Esophagus mucosa (tissue), 1 donor: ENCODE data around the gene DOHH. TPM values are rescaled to one million over a fixed set of nuclear protein-coding genes. Genes with fewer than 3 reads are reported as not detected.

Source experiments
- ATAC-seq: fragments of 200-7000 bp; cut with Tn5 transposase; one replicate; pipeline ENCODE4 v1.9.1; 2020
- total RNA-seq: library from RNA; stranded (reverse); gene quantifications from one replicate; pipeline ENCODE4 v1.2.4, GENCODE V29; 2023
- donor health status: DM: yes; HTN: yes; CAD: no.

DOHH gene, protein sequence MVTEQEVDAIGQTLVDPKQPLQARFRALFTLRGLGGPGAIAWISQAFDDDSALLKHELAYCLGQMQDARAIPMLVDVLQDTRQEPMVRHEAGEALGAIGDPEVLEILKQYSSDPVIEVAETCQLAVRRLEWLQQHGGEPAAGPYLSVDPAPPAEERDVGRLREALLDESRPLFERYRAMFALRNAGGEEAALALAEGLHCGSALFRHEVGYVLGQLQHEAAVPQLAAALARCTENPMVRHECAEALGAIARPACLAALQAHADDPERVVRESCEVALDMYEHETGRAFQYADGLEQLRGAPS
- total RNA-seq: 11.1 TPM

DNA sequence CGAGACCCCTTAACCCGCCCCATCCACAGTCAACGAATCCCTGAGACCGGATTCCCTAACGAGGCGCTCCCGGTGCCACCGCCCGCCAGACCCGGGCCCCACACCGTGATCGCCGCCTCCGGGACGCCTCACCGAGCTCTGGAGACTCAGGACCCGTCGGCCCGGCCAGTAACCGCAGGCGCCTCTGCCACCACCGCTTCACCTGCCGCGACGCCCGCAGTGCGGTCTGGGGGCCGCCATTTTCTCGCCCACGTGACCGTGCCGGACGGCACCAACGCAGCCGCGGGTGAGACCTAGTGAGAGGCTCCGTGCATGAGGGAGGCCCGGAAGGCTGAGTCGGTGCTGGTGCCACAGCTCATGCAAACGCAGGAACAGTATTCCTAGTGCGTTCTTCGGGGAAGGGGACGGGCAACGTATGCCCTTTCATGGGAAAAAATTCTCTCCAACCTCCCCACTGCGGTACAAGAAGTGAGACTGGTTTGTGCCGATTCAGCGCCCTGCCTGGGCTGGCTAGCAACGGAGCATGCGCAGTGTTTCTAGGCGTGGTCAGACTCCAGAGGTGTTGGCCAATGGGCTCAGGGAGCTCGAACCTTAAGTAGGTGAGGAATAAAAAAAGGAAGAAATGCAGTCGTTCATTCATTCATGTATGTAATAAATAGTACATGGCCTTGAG, at the start of gene DOHH:
Gene DOHH (minus strand): TSS at position 246 of the 673 bp plus-strand sequence. CDS start 3,860 bp downstream, outside the sequence.
- ATAC-seq: peak; percentile 87

DNA sequence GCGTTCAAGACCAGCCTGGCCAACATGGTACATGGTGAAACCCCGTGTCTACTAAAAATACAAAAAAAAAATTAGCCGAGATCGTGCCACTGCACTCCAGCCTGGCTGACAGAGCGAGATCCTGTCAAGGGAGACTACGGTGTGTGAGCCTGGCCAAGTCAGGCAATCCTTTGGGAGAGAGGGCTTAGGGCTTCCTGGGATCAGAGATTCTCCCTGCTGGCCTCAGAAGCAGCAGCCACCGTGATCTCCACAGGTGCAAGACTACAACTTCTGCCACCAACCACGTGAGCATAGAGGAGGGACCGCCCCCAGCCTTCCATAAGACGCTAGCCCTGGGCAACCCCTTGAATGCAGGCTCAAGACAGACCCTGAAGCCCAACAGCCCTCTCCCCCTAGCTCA, 49.3 kb upstream of the DOHH start:
- no peak for ATAC-seq

- ATAC-seq: no peak
Measured at GRCh38 chr19:3548606-3549005, 48.1 kb upstream of the DOHH start.

DNA sequence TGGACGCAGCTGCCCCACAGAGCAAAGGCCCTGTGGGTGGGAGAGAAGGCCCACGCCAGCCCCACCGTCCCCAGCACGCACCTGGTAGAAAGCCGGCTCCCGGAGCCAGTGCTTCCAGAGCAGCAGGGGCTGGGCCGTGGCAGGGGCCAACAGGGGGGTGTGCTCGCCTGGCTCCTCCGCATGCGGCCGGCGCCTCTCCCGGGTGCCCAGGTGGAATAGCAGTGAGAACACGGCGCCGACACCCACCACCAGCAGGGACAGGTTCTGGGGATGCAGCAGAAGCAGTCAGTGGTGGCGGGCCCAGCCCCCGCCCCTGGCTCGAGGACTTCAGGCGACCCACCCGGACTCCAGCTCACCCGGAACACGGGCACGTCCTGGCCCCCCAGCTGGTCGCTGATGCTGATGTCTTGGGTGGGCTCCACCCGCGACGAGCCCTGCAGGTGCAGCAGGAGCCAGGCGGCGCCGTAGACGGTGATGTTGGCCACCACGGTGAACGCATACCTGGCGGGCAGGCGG, 47.4 kb upstream of the DOHH start:
- ATAC-seq: no peak

- no peak for ATAC-seq
Measured at GRCh38 chr19:3547301-3547731, 46.8 kb upstream of the DOHH start.

DNA sequence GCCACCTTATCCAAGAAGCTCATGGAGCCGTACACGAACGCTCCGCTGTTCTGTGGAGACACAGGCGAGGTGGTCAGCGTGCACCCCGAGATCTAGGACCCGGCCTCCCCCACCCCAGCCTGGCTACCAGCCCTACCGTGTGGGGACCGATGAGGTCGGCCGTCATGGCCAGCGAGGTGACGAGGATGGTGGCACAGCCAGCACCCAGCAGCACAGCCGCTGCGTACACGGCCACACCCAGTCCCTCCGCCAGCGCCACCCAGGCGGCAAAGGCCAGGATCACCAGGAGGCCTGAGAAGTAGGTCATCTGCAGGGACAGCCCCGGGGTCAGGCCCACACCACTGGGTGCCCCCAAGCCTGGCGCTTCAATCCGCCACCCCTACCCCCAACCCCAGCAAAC, 45.6 kb upstream of the DOHH start:
- no peak for ATAC-seq

GRCh38 chr19:3545669-3546034, 45.2 kb upstream of the DOHH start:
- ATAC-seq: no peak

DNA sequence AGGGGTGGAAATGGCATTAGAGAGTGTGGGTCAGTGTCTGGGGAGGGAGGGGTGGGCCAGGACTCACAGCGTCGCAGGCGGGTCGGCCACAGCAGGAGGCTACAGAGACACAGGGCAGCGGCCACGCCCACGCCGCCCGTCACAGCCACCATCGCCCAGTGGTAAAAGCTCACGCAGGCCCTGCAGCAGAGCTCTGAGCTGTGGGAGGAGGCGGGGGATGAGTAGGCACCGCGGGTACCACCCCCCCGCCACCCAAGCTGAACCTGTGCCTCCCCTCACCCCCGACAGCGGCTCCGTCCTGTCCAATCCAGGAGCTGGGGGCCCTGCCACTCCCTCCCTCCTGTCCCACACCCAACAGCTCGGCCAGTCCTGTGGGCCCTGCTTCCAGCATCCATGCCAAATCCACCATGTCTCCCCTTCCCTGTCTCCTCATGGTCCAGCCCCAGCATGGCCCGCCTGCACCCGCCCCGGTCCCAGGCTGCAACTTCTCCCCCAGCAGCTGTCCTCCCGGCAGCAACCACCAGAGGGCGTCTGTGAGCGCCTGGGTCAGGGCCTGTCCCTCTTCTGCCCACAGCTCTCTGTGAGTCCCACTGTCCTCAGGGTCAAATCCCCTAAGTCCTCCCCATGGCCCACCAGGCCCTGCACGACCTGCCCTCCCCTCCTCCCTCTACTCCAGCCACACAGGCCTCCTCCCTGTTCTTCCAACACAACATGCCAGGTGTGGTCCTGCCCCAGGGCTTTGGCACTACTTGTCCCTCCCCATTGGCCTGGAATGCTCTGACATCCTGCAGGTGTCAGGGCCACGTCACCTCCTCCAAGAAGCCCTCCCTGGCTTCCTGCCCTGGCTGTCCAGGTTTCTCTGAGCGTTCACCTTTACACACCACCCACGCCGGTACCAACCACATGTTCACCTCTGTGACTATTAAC, 44.5 kb upstream of the DOHH start:
- ATAC-seq: peak; percentile 53

GRCh38 chr19:3544058-3544376, 43.5 kb upstream of the DOHH start:
- ATAC-seq: no peak

GRCh38 chr19:3543150-3544057, 42.9 kb upstream of the DOHH start:
- ATAC-seq: peak; percentile 4

GRCh38 chr19:3539756-3540118, 39.3 kb upstream of the DOHH start:
- ATAC-seq: no peak

DNA sequence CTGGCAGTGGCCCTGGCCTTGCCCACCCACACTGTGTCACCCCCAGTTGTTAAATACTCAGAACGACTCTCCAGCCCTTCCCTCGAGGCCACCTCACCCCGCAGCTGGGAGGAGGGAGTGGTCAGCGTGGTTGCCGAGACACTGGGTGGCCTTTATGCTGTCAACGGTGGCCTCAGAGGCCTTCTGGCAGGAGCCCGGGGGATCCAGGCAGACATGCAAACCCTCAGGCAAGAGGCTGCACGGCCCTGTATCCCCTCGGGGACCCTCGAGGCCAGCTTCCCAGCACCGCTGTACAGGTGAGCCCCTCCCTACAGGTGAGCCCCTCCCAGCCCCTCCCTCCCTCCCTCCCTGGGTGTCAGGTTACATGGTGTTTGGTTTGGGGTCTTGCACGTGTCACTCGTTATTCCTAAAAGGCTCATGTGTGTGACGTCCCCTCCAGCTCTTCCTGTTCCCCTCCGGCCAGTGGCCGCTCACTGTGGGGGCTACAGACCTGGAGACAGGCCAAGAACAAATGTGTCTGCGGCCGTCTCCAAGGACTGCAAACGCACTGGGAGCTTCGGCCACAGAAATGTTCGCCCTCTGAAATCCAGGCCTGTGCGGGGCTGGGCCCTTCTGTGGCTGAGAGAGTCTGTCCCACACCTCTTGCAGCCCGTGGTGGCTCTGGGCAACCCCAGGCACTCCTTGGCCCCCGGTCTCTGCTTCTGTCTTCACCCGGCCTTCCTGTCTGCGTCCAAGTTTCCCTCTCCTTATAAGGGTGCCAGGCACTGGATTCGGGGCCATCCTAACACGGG, 38.7 kb upstream of the DOHH start, which contains the start of gene TEKTIP1:
Gene TEKTIP1 (plus strand): TSS at position 210 of the 791 bp plus-strand sequence. CDS start 4 bp downstream, at position 214.
- ATAC-seq: no peak

- ATAC-seq: no peak
Measured at GRCh38 chr19:3538258-3538929, 37.9 kb upstream of the DOHH start.

DNA sequence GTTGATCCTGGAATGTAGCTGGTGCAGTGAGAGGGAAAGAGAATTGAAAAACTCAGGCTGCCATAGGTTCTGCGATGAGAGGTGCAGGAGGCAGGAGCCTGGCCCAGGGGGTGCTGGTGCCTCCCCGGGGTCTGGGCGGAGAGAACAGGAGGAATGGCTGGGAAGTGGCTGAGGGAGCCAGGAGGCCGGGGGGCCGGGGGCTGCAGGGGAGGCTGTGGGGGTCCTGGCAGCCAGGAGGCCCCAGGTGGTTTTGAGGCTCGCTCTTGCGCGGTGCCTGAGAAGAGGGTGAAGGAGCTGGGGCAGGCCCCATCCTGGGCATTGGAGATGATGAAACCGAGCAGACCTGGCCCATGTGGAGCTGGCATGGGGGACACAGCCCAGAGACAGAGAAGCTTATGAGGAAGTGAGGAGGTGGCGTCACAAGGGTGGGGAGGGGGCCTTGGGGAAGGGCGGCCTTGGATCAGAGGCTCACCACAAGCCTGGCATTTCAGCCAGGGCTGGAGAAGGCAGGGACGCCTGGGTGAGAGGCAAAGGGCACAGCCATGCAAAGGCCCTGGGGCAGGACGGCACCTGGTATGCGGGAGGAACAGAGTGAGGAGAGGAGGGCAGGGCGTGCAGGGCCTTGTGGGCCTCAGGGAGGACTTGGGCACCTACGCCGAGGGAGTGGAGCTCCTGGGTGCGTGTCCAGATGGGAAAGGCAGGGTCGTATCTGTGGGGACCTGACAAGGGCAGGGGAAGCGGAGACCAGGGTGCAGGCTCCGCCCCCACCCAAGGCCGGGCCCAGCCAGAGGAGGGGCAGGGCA, 37.2 kb upstream of the DOHH start:
- peak; percentile 11 for ATAC-seq

- ATAC-seq: no peak
Measured at GRCh38 chr19:3537101-3537437, 36.6 kb upstream of the DOHH start.

- ATAC-seq: peak; percentile 65
Measured at GRCh38 chr19:3536429-3537100, 36.1 kb upstream of the DOHH start.

- ATAC-seq: no peak
Measured at GRCh38 chr19:3535981-3536380, 35.5 kb upstream of the DOHH start.

DNA sequence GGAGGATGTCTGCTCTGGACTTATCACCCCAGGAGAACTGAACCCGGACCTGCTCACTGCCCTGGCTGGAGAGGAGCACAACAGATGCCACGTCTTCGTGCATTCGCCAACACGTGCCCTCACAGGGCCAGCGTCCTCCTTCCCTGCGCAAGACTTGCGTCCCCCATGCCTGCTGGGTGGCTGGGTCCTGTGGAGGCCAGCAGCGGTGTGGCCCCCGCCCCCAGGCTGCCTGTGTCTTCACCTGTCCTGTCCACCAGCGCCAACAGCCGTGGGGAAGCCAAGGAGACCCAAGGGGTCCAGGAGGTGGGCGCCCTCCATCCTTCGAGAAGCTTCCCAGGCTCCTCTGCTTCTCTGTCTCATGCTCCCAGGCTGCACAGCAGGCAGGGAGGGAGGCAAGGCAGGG, 35.1 kb upstream of the DOHH start:
- no peak for ATAC-seq

DNA sequence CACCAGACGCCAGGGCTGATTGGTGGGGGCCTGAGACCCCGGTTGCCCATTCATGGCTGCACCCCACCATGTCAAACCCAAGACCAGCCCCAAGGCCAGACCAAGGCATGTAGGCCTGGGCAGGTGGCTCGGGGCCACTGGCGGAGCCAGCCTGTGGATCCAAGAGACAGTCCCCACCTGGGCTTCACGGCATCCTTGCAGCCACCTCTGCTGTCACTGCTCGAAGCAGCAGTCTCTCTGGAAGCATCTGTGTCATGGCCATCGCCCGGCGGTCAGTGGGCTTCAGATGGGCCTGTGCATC, 34.7 kb upstream of the DOHH start:
- ATAC-seq: no peak
